ENCODE results near the gene PACS2. TPM values are rescaled to one million over a fixed set of nuclear protein-coding genes. Genes with fewer than 3 reads are reported as not detected.

The PACS2 gene
- total RNA-seq, 1 experiment from 2014 or later, result 62.0 TPM

- H3K36me3 ChIP-seq (ENCODE audit: low read depth, low read length), result no peaks in the 10 kb centered on the region
- H3K27ac ChIP-seq (ENCODE audit: low read length), result no peak overlapping the region
- no peaks in the 10 kb centered on the region for H3K9me2 ChIP-seq (replicated peaks; ENCODE audit: low read length)
- no peaks in the 10 kb centered on the region for H3K9me3 ChIP-seq (ENCODE audit: low read length)
- H3K9ac ChIP-seq (ENCODE audit: low read length), result no peak overlapping the region
- H3K4me3 ChIP-seq (ENCODE audit: low read length), result no peak overlapping the region
- intact Hi-C loops (cut with micrococcal nuclease), result loop anchor here (2.0 kb wide), 1 partner anchor 78 kb away; no protein-coding TSS in a partner anchor
- no peak for DNase-seq
- ChIA-PET POLR2A (ENCODE audit: unreplicated experiment) (no interaction called here), CTCF (no interaction called here)
- H4K20me1 ChIP-seq (ENCODE audit: low read length), result peaks cover 3% of the 10 kb centered on the region; the same call in 1 of the 2 replicates
- TF ChIP-seq CTCF (conservative IDR thresholded peaks at IDR 0.05; ENCODE audit: low read depth, low read length) (no peak), EZH2 (IDR thresholded peaks at IDR 0.05; ENCODE audit: low read length, unreplicated experiment) (no peak), EZH2phosphoT487 (IDR thresholded peaks at IDR 0.05; ENCODE audit: borderline replicate concordance, low read length) (no peak)
- BruUV-seq (replicated peaks), result no TSS peak
- ATAC-seq, result no peak
- H2AFZ ChIP-seq (ENCODE audit: low read length), result no peak overlapping the region
- H3K4me2 ChIP-seq (ENCODE audit: low read length), result no peak overlapping the region
- no peaks in the 10 kb centered on the region for H3K27me3 ChIP-seq (ENCODE audit: low read length)
- H3K4me1 ChIP-seq (ENCODE audit: insufficient read depth, low read length), result no peaks in the 10 kb centered on the region
- H3F3A ChIP-seq (ENCODE audit: low read length, unreplicated experiment), result no peaks in the 10 kb centered on the region
- H3K79me2 ChIP-seq (ENCODE audit: low read length), result peaks cover 47% of the 10 kb centered on the region
Measured at GRCh38 chr14:105280525-105280924, 34.0 kb upstream of the PACS2 start.

- Histone ChIP-seq H4K20me1 (ENCODE audit: low read length) (peaks cover 3% of the 10 kb centered on the region; the same call in 1 of the 2 replicates), H3K9me2 (replicated peaks; ENCODE audit: low read length) (no peaks in the 10 kb centered on the region), H3F3A (ENCODE audit: low read length, unreplicated experiment) (no peaks in the 10 kb centered on the region), H3K4me2 (ENCODE audit: low read length) (no peak overlapping the region), H3K4me1 (ENCODE audit: insufficient read depth, low read length) (no peaks in the 10 kb centered on the region), H2AFZ (ENCODE audit: low read length) (no peak overlapping the region), H3K79me2 (ENCODE audit: low read length) (peaks cover 47% of the 10 kb centered on the region), H3K9me3 (ENCODE audit: low read length) (no peaks in the 10 kb centered on the region), H3K9ac (ENCODE audit: low read length) (no peak overlapping the region), H3K27me3 (ENCODE audit: low read length) (no peaks in the 10 kb centered on the region), H3K27ac (ENCODE audit: low read length) (no peak overlapping the region), H3K4me3 (ENCODE audit: low read length) (no peak overlapping the region), H3K36me3 (ENCODE audit: low read depth, low read length) (no peaks in the 10 kb centered on the region)
- DNase-seq (peak; percentile 54), ATAC-seq (no peak; the same call in none of the 2 replicates)
- TF ChIP-seq EZH2 (IDR thresholded peaks at IDR 0.05; ENCODE audit: low read length, unreplicated experiment), result no peak
- TF ChIP-seq CTCF (conservative IDR thresholded peaks at IDR 0.05; ENCODE audit: low read depth, low read length), result peak; percentile 71
- TF ChIP-seq EZH2phosphoT487 (IDR thresholded peaks at IDR 0.05; ENCODE audit: borderline replicate concordance, low read length), result no peak
- intact Hi-C loops (cut with micrococcal nuclease), result loop anchor here (2.0 kb wide), 1 partner anchor 79 kb away; no protein-coding TSS in a partner anchor
- BruUV-seq (replicated peaks), result no TSS peak
- CTCF ChIA-PET, result no interaction called here
- POLR2A ChIA-PET (ENCODE audit: unreplicated experiment), result no interaction called here
Measured at GRCh38 chr14:105281371-105282097, 33.0 kb upstream of the PACS2 start.

GRCh38 chr14:105282098-105282725 lies 32.3 kb upstream of the PACS2 start:
- peaks cover 53% of the 10 kb centered on the region for H3K79me2 ChIP-seq (ENCODE audit: low read length)
- H2AFZ ChIP-seq (ENCODE audit: low read length), result no peak overlapping the region
- POLR2A ChIA-PET (ENCODE audit: unreplicated experiment), result no interaction called here
- H3K27me3 ChIP-seq (ENCODE audit: low read length), result no peaks in the 10 kb centered on the region
- no peak overlapping the region for H3K4me3 ChIP-seq (ENCODE audit: low read length)
- TF ChIP-seq CTCF (conservative IDR thresholded peaks at IDR 0.05; ENCODE audit: low read depth, low read length) (0 out of 2 replicates have a peak, but pooled peaks have one; percentile 12), EZH2phosphoT487 (IDR thresholded peaks at IDR 0.05; ENCODE audit: borderline replicate concordance, low read length) (no peak)
- no TSS peak for BruUV-seq (replicated peaks)
- no peaks in the 10 kb centered on the region for H3K4me1 ChIP-seq (ENCODE audit: insufficient read depth, low read length)
- H3K4me2 ChIP-seq (ENCODE audit: low read length), result no peak overlapping the region
- H3K27ac ChIP-seq (ENCODE audit: low read length), result no peak overlapping the region
- no peaks in the 10 kb centered on the region for H3F3A ChIP-seq (ENCODE audit: low read length, unreplicated experiment)
- intact Hi-C loops (cut with micrococcal nuclease), result no loop called here
- H4K20me1 ChIP-seq (ENCODE audit: low read length), result peaks cover 3% of the 10 kb centered on the region; the same call in 1 of the 2 replicates
- no peak overlapping the region for H3K9ac ChIP-seq (ENCODE audit: low read length)
- H3K36me3 ChIP-seq (ENCODE audit: low read depth, low read length), result no peaks in the 10 kb centered on the region
- no peaks in the 10 kb centered on the region for H3K9me2 ChIP-seq (replicated peaks; ENCODE audit: low read length)
- CTCF ChIA-PET, result no interaction called here
- no peak for DNase-seq
- no peak for ATAC-seq
- H3K9me3 ChIP-seq (ENCODE audit: low read length), result no peaks in the 10 kb centered on the region
